ENCODE data around the gene KCNG4. TPM values are rescaled to one million over a fixed set of nuclear protein-coding genes. Genes with fewer than 3 reads are reported as not detected.

KCNG4 gene
- total and polyA plus RNA-seq, 4 donors, result not detected

DNA sequence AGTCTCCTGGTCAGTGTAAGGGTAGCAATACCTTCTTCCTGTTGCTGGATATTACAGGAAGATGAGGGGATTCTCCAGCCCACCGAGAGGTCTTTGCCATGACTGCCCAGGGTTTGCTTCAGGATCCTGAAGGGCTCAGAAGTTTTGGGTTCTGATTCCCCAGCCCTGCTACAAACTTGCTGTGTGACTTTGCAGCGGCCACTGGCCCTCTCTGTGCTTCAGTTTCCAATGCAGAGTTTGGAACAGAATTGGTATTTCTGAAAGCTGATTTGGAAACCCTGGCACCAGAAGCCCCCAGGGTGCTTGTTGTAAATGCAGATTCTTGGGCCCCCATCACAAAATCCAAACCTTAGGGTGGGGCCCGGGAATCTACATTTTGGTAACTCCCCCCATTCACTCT, 14.7 kb downstream of the KCNG4 start (continued):
- TF ChIP-seq, protein P1, sequence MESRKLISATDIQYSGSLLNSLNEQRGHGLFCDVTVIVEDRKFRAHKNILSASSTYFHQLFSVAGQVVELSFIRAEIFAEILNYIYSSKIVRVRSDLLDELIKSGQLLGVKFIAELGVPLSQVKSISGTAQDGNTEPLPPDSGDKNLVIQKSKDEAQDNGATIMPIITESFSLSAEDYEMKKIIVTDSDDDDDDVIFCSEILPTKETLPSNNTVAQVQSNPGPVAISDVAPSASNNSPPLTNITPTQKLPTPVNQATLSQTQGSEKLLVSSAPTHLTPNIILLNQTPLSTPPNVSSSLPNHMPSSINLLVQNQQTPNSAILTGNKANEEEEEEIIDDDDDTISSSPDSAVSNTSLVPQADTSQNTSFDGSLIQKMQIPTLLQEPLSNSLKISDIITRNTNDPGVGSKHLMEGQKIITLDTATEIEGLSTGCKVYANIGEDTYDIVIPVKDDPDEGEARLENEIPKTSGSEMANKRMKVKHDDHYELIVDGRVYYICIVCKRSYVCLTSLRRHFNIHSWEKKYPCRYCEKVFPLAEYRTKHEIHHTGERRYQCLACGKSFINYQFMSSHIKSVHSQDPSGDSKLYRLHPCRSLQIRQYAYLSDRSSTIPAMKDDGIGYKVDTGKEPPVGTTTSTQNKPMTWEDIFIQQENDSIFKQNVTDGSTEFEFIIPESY (IDR thresholded peaks at IDR 0.05), result no peak

DNA sequence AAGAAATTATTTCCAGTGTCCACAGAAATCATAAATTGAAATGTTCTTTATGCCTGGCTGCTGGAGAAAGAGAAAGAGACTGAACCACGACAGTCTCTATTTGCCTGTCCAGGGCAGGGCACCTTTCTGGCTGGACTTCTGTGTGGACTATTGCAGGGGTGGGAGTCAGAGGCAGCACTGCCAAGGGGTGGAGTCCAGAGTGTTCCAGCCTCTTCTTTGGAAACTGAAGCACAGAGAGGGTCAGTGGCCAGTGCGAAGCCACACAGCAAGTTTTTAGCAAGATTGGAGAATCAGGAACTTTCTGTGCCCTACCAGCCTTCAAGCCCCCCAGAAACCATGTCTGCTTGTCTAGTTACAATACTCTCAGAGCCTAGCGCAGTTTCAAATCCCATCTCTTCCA, 15.3 kb downstream of the KCNG4 start:
- Histone ChIP-seq H3K4me3 (ENCODE audit: low read depth in 1 of 3, low read length in 3 of 3) (no peak overlapping the region), H3K36me3 (ENCODE audit: control insufficient read depth in 4 of 4, insufficient read depth in 3 of 4, low read depth in 1 of 4, low read length in 3 of 4) (no peaks in the 10 kb centered on the region), H3K9me3 (ENCODE audit: control insufficient read depth in 4 of 4, low read length in 3 of 4) (no peaks in the 10 kb centered on the region), H3K4me1 (ENCODE audit: control insufficient read depth in 4 of 4, insufficient read depth in 4 of 4, low read length in 3 of 4) (no peaks in the 10 kb centered on the region), H3K27me3 (ENCODE audit: control insufficient read depth in 4 of 4, insufficient read depth in 4 of 4, low read length in 3 of 4) (no peaks in the 10 kb centered on the region), H3K27ac (ENCODE audit: low read depth in 1 of 2, low read length in 2 of 2) (no peak overlapping the region), H3K9ac (ENCODE audit: low read depth in 1 of 2, low read length in 2 of 2) (no peak overlapping the region)
- TF ChIP-seq, protein P2, sequence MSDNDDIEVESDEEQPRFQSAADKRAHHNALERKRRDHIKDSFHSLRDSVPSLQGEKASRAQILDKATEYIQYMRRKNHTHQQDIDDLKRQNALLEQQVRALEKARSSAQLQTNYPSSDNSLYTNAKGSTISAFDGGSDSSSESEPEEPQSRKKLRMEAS (IDR thresholded peaks at IDR 0.05), result no peak
- DNase-seq (ENCODE audit: low spot score), result no peak
- WGBS, result 74% methylated on average over 3 of the region's 3 CpGs

DNA sequence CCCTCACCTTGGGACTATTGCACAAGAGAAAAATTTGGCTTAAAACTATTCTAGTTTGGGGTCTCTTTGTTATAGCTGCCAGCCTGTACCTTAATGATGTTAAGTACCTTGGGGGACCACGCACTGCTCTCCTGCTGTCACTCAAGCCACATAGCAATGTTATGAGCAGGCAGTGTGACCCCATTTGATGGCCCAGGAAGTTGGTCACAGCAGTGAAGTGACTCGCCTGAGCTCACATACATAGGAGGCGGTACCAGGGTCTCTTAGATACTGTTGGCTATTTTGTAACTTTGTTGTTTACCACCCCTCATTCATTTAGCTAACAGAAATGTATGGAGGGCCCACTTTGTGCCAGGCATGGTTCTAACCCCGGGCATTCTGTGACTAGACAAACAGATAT, 16.4 kb downstream of the KCNG4 start:
- TF ChIP-seq RAD21 (IDR thresholded peaks at IDR 0.05) (no peak), HNF4A (conservative IDR thresholded peaks at IDR 0.05) (no peak), NR2F2 (IDR thresholded peaks at IDR 0.05) (no peak), GABPA (IDR thresholded peaks at IDR 0.05 in 1 of 2, conservative IDR thresholded peaks at IDR 0.05 in 1 of 2) (no peak), FOXA2 (IDR thresholded peaks at IDR 0.05) (no peak), JUND (IDR thresholded peaks at IDR 0.05) (no peak), FOXA1 (IDR thresholded peaks at IDR 0.05) (no peak), YY1 (IDR thresholded peaks at IDR 0.05) (no peak), HNF4G (IDR thresholded peaks at IDR 0.05) (no peak), TAF1 (conservative IDR thresholded peaks at IDR 0.05) (no peak), EGR1 (IDR thresholded peaks at IDR 0.05; ENCODE audit: low read depth in 2 of 2) (no peak), SP1 (IDR thresholded peaks at IDR 0.05) (no peak), RXRA (IDR thresholded peaks at IDR 0.05) (no peak)
- TF ChIP-seq, protein P3, sequence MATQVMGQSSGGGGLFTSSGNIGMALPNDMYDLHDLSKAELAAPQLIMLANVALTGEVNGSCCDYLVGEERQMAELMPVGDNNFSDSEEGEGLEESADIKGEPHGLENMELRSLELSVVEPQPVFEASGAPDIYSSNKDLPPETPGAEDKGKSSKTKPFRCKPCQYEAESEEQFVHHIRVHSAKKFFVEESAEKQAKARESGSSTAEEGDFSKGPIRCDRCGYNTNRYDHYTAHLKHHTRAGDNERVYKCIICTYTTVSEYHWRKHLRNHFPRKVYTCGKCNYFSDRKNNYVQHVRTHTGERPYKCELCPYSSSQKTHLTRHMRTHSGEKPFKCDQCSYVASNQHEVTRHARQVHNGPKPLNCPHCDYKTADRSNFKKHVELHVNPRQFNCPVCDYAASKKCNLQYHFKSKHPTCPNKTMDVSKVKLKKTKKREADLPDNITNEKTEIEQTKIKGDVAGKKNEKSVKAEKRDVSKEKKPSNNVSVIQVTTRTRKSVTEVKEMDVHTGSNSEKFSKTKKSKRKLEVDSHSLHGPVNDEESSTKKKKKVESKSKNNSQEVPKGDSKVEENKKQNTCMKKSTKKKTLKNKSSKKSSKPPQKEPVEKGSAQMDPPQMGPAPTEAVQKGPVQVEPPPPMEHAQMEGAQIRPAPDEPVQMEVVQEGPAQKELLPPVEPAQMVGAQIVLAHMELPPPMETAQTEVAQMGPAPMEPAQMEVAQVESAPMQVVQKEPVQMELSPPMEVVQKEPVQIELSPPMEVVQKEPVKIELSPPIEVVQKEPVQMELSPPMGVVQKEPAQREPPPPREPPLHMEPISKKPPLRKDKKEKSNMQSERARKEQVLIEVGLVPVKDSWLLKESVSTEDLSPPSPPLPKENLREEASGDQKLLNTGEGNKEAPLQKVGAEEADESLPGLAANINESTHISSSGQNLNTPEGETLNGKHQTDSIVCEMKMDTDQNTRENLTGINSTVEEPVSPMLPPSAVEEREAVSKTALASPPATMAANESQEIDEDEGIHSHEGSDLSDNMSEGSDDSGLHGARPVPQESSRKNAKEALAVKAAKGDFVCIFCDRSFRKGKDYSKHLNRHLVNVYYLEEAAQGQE (IDR thresholded peaks at IDR 0.05), result no peak
- TF ChIP-seq, protein P2 (IDR thresholded peaks at IDR 0.05), result no peak
- TF ChIP-seq, protein P4, sequence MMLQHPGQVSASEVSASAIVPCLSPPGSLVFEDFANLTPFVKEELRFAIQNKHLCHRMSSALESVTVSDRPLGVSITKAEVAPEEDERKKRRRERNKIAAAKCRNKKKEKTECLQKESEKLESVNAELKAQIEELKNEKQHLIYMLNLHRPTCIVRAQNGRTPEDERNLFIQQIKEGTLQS (IDR thresholded peaks at IDR 0.05), result no peak
- TF ChIP-seq, protein P5, sequence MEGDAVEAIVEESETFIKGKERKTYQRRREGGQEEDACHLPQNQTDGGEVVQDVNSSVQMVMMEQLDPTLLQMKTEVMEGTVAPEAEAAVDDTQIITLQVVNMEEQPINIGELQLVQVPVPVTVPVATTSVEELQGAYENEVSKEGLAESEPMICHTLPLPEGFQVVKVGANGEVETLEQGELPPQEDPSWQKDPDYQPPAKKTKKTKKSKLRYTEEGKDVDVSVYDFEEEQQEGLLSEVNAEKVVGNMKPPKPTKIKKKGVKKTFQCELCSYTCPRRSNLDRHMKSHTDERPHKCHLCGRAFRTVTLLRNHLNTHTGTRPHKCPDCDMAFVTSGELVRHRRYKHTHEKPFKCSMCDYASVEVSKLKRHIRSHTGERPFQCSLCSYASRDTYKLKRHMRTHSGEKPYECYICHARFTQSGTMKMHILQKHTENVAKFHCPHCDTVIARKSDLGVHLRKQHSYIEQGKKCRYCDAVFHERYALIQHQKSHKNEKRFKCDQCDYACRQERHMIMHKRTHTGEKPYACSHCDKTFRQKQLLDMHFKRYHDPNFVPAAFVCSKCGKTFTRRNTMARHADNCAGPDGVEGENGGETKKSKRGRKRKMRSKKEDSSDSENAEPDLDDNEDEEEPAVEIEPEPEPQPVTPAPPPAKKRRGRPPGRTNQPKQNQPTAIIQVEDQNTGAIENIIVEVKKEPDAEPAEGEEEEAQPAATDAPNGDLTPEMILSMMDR (IDR thresholded peaks at IDR 0.05; ENCODE audit: low read depth, low read length, missing input control), result no peak
- TF ChIP-seq, protein P1 (IDR thresholded peaks at IDR 0.05), result no peak
- 85% methylated on average over 4 of the region's 4 CpGs for WGBS
- H3K4me3 ChIP-seq (ENCODE audit: low read depth in 1 of 3, low read length in 3 of 3), result no peak overlapping the region
- H3K27me3 ChIP-seq (ENCODE audit: control insufficient read depth in 4 of 4, insufficient read depth in 4 of 4, low read length in 3 of 4), result no peaks in the 10 kb centered on the region
- no peaks in the 10 kb centered on the region for H3K4me1 ChIP-seq (ENCODE audit: control insufficient read depth in 4 of 4, insufficient read depth in 4 of 4, low read length in 3 of 4)
- H3K27ac ChIP-seq (ENCODE audit: low read depth in 1 of 2, low read length in 2 of 2), result no peak overlapping the region
- no peaks in the 10 kb centered on the region for H3K36me3 ChIP-seq (ENCODE audit: control insufficient read depth in 4 of 4, insufficient read depth in 3 of 4, low read depth in 1 of 4, low read length in 3 of 4)
- no peak overlapping the region for H3K9ac ChIP-seq (ENCODE audit: low read depth in 1 of 2, low read length in 2 of 2)
- DNase-seq (ENCODE audit: low spot score), result no peak
- H3K9me3 ChIP-seq (ENCODE audit: control insufficient read depth in 4 of 4, low read length in 3 of 4), result no peaks in the 10 kb centered on the region

Measured in liver (tissue), 9 donors.